GM21723 (cell line): ENCODE measurements around the gene STIM2.
A peak's percentile ranks its signal among the peaks of the same experiment; 100 is the strongest.

ENCODE experiments used
- ATAC-seq: cut with Tn5 transposase; IDR thresholded peaks from one replicate; pipeline ENCODE4 v1.9.1; 2021; ENCODE audit warnings: mild to moderate bottlenecking, moderate library complexity; ENCODE audit not compliant: unreplicated experiment

Gene STIM2

DNA sequence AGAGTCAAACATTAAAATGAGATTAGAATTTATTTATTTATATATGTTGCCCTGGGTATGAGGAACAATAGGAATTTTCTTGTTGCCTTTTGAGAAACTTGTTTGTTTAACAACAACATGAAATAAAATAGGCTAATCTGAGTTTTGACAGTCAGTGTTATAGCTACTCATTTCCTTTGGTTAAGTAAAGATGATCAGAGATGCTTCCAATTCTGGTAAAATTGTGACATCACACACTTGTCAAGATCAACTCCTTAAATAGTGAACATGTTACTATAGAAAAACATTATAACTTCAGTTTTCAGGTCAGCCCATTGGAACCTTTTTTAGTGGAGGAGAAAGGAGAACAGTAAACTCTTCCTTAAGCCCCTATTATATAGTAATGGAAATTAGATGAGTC lies 136.1 kb downstream of the STIM2 start:
- no peak for ATAC-seq

DNA sequence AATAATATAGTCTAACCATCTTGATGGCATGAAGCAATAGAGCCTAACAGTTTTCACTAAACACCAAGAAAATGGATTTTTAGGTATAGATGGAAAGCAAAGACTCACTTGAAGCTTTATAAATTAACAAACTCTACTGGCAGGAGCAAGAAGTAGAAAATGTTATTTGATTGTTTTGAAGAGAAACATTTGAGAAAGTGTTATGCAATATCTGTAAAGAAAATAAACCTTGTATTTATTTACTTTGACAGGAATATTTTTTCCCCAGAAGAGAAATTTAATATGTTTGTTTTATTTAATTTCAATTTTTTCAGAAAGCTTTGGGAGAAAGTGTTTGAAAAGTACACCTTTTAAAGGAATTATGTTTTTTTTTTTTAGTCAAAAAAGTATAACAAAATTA lies 139.0 kb downstream of the STIM2 start:
- ATAC-seq = no peak

DNA sequence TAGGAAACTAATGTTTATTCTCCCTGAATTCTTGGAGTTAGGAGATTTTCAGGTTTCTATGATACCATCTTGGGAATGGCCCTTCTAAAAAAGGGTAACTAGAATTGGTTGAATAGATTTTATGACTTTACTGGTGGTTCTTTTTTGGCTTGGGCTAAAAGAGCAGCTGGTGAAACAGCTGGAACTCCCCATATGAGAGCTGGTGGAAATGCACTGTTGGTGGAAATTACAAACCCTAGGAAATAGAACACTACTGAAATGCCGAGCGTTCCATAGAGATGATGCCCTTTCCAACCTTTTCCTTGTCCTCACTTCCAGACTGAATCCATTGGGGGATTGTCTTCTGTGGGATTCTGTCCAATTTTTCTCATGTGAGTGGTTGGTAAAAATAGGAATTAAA lies 139.5 kb downstream of the STIM2 start:
- no peak for ATAC-seq

DNA sequence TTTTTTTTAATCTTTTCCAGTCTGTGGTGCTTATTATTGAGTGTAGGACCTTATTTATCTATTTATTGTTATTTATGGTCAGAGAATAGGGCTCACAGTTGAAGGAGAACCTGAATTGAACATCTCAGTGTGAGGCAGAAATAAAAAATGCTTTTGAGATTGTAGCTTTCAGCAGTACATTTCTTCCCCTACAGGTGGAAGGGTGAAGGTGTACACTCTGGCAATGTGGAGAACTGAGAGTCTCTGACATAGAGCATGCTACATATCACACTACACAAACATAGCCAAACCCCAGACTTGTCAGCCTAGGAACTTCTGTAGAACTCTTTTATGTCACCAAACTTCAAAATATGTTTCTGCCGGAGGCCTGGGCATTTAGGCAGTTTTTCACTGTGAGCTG lies 140.2 kb downstream of the STIM2 start:
- ATAC-seq = peak; percentile 85

DNA sequence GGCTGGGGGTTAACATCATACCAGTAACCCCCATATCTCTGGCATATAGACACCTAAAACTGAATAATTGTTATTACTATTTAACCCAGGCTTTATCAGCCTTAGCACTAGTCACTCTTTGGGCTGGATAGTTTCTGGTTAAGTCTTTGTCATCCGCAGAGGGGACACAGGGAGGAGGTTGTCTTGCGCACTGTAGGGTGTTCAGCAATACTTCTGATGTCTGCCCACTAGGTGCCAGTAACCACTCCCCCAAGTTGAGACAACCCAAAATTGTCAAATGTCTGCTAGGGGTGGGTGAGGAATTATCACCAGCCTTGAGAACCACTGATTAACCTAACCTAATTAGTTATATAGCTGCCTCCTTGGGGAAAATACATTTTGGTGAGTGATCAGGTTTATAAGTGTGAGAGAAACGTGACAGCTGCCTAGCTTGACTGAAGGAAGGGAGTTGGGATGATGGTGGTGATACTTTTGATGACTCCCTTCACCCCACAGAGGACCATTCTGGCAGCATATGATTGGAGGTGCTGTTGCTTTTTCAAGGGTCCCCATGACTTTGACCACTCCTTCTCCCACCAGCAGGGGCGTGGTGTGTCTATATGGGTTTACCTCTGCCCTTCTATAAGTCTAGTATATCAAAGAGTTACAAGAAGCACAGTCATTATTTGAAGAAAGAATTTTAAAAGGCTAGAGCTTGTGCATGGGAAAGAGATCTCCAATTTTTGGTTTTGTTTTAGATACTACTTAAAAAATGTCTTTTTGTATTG lies 140.9 kb downstream of the STIM2 start:
- no peak for ATAC-seq

DNA sequence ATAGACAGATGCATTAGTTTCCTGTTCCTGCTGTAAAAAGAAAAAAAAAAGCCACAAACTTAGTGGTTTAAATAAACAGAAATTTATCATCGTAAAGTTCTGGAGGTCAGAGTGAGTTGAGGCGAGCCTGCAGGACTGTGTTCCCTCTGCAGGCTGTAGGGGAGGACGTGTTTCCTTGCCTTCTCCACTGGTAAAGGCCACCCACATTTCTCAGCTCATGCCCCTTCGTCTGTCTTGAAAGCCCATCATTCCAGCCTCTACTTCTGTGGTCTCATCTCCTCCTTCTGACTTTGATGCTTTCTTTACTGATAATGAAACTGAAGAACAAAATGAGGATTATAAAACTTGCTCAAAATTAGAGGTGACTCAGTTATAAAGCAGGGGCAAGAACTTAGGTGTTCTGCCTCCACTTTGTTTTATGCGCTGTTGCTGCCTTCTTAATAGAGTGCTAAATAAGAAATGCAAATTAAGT lies 143.0 kb downstream of the STIM2 start:
- no peak for ATAC-seq

DNA sequence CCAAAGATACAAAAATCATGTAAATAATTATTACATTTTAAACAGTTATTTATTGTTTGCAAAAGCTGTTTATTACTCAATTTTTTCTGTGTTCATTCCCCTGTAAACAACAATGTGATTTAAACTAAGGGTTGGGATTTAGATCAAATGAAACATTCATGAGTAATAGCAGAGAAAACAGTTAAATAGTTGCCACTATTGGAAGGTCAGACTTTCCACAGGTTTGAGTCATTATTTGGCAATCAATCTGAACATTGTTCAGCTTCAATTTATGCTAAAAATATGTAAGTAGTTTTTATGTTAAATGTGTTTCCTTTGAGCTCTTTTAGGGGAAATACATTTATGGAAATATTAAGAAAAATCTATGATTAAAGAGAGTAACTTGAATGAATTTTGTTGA lies 144.9 kb downstream of the STIM2 start:
- no peak for ATAC-seq

DNA sequence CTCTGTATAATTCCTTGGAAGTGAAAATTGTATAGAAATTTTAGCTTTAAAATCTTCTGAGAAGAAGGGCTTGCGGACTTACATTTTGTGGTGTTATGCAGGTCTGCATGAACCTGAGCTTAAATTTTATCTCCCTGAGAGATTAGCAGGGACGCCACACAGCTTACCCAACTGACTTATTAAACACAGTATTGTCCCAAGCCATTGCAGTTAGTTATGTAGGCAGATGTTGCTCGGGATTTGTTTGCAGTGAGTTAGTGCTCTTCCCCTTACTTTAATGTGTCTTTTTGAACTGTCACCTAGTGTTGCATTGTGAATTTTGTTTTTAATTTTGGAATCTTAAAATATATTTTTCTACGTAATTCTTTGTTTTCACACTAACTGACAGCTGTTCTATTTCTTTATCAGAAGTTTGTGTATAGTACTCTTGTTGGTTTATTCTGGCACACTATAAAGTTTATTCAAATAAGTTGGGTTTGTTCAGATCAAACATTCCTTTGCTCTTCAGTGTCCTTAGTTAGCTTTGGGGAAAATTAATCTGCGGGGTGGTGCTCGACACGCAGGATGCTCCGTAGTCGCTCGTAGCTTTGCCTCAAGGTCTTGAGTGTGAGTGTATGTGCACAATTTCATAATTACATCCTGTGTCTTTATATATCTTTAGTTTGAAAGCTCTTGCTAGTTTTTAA lies 145.4 kb downstream of the STIM2 start:
- ATAC-seq = no peak

DNA sequence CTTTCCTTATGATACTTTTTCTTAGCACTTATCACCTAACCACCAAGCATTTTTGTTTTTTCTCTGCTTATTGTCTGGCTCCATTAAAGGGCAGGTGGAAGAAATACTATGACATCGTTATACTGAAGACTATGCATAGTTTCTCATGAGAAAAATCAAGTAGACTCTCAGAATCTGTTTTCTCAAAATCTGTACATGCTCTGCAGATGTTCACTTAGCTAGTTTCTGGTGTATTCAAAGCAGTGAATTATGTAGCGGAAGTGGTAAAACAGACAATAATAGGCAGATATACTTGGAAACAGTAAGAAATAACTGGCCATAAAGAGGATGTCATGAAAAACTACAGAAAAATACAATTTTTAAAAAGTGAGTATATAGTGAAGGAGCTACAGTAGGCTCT lies 146.0 kb downstream of the STIM2 start:
- no peak for ATAC-seq

DNA sequence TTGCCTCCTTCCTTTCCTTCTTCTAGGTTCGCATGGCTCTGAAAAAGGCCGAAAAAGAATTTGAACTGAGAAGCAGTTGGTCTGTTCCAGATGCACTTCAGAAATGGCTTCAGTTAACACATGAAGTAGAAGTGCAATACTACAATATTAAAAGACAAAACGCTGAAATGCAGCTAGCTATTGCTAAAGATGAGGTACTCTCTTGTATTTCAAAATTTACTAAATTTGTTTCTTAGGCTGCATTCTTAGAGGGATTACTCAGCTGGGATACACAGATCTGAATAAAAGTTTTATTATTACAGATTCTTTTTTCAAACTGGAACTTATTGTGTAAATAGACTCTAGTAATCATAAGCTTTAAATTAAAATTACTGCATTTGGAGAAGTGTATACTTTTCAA lies 146.9 kb downstream of the STIM2 start:
- no peak for ATAC-seq

DNA sequence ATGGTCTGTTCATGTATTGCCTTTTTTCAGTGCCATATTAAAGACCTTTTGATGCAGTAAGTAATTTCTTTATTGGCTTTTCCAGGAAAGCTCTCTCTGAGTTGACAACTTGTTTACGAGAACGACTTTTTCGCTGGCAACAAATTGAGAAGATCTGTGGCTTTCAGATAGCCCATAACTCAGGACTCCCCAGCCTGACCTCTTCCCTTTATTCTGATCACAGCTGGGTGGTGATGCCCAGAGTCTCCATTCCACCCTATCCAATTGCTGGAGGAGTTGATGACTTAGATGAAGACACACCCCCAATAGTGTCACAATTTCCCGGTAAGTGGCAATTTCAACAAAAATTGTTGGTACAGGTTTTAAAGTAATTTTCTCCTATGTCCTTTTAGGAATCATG lies 148.0 kb downstream of the STIM2 start:
- no peak for ATAC-seq

DNA sequence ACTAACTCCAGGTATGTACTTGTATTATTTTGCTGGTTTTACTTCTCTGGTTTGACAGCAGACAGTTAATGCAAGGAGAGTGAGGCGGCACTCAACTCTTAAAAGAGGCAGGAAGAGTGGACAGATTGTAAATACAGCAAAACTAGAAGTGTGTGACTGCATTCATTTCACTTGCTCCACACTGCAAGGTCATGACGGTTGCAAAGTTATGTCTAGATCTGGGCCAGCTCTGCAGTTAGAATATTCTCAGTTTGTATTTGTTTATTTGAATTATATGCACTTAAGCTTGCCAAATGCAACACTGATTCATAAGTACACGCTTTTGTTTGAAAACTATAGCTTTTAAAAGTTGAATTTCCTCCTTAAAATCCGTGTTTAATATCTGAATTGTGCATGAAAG lies 148.9 kb downstream of the STIM2 start:
- ATAC-seq = no peak

DNA sequence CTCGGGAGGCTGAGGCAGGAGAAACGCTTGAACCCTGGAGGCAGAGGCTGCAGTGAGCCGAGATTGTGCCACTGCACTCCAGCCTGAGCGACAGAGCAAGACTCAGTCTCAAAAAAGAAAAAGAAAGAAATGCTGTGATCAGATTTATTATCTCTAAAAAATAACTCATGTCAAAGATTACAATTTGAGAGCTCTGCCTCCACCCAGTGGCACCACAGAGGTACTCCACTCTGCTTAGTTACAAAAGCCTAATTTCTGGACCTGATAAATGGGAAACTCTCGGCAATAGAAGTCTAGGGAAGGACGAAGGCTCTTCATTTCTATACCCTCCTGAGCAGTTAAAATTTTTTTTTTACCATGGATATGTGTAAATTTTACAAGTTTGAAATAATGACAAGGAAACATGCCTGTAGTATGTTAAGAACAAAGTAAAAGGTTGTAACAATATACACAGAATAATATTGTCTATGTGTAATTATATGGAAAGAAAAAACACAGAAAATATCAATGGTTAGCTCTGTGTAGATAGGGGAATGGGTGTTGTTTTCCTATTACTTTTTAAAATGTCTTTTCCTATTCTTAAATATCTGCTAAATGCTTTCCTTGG lies 149.8 kb downstream of the STIM2 start:
- peak; percentile 84 for ATAC-seq

DNA sequence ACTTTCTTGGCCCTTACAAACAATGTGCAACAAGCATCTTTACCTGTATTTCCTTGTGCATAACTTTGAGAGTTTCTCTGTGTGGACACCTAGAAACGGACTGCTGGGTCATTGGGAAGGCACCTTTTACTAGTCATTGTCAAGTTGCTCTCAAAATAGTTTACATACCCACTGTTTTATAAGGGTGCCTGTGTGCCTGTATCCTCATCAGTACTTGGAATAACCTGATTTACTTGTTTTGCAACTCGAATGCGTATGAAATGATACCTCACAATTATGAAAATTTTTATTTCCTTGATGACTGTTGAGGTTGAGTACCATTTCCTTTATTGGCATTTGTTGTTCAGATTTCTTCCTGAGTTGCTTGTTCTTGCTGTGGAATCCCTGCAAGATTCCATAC lies 150.8 kb downstream of the STIM2 start:
- no peak for ATAC-seq

DNA sequence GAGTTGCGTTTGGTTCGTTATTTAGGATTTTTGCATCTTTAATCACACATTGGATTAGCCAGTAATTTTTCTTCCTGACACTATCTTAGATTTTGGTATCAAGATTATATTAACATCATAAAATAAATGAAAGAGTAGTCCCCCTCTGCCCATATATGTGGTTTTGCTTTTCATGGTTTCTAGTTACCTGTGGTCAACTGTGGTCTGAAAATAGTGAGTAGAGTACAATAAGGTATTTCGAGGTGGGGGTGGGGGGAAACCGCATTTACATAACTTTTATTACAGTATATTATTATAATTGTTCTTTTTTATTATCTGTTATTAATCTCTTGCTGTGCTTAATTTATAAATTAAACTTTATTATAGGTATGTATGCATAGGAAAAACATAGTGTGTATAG lies 152.4 kb downstream of the STIM2 start:
- no peak for ATAC-seq

DNA sequence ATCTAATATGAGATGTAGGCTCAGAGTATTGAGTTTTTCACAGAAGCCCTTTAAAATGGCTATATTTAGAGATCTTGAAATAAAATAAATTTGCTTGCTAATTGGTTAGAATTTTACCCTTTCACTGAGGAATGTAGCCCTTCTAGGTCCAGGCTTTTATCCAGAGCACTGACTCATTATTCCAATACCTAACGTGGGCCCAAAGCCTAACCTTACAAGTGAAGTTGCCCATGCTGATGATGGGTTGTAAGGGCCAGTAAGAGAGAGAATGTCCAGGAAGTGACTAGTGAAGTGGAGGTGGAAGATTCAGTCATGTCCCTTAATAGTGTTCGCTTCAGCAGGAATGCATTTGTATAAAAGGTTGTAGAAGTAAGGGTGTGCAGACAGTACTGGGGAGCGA lies 155.9 kb downstream of the STIM2 start:
- ATAC-seq = no peak

DNA sequence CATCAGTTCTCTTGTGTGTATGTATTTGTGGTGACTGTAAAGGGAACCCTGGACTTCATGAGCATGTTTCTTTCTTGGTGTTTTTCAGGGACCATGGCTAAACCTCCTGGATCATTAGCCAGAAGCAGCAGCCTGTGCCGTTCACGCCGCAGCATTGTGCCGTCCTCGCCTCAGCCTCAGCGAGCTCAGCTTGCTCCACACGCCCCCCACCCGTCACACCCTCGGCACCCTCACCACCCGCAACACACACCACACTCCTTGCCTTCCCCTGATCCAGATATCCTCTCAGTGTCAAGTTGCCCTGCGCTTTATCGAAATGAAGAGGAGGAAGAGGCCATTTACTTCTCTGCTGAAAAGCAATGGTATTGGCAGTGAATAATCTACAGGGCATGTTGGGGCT lies 157.0 kb downstream of the STIM2 start:
- no peak for ATAC-seq

DNA sequence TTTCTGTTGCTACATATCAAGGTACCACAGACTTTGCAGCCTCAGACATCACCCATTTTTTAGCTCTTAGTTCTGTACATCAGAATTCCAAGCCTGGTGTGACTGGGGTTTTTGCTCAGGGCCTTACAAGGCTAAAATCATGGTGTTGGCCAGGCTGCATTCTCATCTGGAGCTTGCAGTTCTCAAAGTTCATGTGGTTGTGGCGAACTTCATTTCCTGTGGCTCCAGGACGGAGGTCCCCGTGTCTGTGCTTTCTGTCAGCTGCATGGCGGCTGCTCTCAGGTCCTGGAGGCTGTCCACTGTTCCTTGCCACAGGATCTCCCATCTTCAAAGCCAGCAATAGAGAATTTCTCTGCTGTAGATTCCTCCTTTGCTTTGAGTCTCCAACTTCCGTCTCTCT lies 157.4 kb downstream of the STIM2 start:
- ATAC-seq = no peak

DNA sequence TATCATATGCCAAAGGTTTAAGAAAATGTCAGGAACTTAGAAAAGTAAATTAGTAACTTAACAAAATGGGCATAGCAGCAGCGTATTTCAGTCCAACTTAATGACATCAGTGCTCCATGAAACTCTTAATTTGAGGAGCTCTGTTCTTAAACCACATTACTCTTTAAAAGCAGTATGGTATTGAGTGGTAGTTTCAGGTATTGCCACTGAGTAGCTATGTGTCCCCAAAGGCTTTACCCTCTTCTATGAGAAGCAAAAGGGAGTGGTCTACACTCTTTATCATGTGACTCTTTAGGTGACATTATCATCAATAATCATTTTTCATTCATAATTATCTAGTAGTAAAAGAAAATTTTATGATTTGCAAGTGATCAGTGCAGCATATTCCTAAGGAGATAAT lies 158.3 kb downstream of the STIM2 start:
- ATAC-seq = no peak

DNA sequence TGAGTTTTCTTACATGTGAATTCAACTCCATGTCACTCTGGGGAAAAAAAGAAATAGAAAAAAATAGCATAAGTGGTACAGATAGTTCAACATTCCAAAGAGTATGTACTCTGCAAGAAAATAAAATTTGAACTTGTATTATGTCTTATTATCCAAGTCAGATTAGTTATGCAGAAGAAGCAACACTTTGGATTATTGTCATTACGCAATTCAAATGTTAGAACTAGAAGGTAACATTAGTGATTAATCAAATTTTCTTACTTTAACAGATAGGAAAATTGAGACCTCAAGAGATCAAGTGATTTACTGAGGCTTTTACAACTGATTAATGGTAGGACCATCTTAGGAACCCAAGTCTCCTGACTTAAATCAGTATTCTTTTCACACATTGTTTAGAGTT lies 159.1 kb downstream of the STIM2 start:
- ATAC-seq = no peak

DNA sequence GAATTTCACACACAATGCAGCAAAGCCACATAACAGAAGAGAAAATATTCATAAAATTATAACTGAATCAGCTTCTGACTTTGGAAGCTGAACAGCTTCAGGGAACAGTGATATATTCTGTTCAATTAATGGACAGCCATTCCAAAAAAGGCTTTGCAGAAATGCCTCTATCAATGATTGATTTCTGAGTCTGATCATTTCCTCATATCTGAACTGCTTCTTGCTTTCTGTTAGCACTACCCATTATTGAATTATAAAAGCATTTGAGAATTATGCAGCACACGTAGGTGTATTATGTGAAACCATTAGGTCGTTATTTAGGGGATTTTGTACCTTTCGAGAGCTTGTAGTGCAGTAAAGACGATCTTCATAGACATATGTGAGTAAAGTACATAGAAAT lies 159.6 kb downstream of the STIM2 start:
- no peak for ATAC-seq

DNA sequence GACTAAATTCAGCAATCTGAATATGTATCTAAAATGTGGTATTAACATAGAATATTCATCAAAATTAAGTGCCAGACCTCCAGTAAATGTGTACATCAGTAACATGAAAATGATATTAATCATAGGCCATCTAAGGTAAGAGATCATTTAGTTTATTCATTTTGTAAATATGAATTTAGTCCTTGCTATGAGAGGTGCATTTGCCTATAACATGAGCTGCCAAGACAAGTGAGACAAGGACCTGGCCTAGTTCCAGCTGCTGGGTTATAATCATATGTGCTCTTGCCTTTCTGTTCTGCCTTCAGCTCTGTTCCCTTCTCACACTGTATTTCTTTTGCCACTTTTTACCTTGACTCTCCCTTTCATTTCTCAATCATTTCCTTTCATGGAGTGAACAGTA lies 160.0 kb downstream of the STIM2 start:
- no peak for ATAC-seq
